Activated CD4-positive, alpha-beta memory T cell treated with anti-CD3 and anti-CD28 coated beads, Interleukin-2, amount 10 ng/mL, durations not matched to agents 7 days and 5 days (primary cell): ENCODE measurements around the gene IL11. TPM values are rescaled to one million over a fixed set of nuclear protein-coding genes. Genes with fewer than 3 reads are reported as not detected.
A peak's percentile ranks its signal among the peaks of the same experiment; 100 is the strongest.

Source experiments
- CTCF ChIA-PET: fragments of 350-600 bp; sonication (Branson Sonifier 250); formaldehyde crosslinking; loops from one replicate; lab custom pipeline; 2021; ENCODE audit warnings: antibody characterized with exemption, inconsistent platforms; lab: Charles Lee
- POLR2A ChIA-PET: fragments of 350-600 bp; sonication (Branson Sonifier 250); formaldehyde crosslinking; loops from one replicate; lab custom pipeline; 2021; ENCODE audit warnings: antibody characterized with exemption; lab: Charles Lee
- DNase-seq: peaks from one replicate; pipeline ENCODE4 v3.0.0-alpha.2; 2020
- H3K27ac Mint-ChIP-seq: one replicate; pipeline ENCODE4 v1.8.0; 2021; ENCODE audit warnings: mild to moderate bottlenecking, mixed read lengths
- H3K27me3 Mint-ChIP-seq: one replicate; pipeline ENCODE4 v1.8.0; 2021; ENCODE audit warnings: mixed read lengths
- H3K36me3 Mint-ChIP-seq: one replicate; pipeline ENCODE4 v1.8.0; 2021; ENCODE audit warnings: low read depth, mixed read lengths
- H3K4me1 Mint-ChIP-seq: one replicate; pipeline ENCODE4 v1.8.0; 2021; ENCODE audit warnings: mixed read lengths
- H3K4me3 Mint-ChIP-seq: one replicate; pipeline ENCODE4 v1.8.0; 2021; ENCODE audit warnings: mild to moderate bottlenecking, mixed read lengths
- H3K9me3 Mint-ChIP-seq: one replicate; pipeline ENCODE4 v1.8.0; 2021; ENCODE audit warnings: mixed read lengths
- total RNA-seq, 2 experiments: library from RNA; stranded (reverse); gene quantifications; one replicate each; pipeline ENCODE4 v1.2.3, GENCODE V29; 2021

The IL11 gene
- total RNA-seq, 2 experiments from 2014 or later = 0.48 TPM; not detected in 1

DNA sequence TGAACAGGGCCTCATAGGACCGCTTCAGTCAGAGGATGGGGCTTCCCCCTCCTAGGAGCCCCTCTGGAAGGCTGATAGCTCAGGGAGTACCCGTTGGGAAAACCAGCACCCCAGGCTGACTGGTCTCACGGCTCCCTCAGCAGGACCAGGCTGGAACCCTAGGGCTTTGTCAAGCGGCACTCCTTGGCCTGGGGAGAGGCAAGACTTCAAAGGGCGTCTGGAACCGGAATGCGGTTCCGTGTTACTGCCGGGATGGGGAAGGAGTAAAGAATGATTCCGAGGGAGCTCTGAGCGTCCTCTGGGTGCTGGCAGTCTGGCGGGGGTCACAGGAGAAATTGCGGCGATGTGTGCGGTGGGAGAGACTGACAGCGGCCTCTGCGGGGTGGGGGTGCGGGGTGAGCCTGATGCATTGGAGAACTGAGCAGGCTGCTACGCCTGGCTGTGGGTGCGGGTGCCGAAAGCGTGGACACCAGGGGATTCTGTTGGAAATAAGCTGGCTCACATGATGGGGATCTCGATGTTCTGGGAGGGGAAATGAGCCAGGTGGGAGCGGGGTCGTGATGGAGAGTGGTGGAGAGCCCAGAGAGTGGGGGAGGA, 17.6 kb downstream of the IL11 start:
- POLR2A ChIA-PET = interaction anchor here (0.9 to 2.5 kb wide), 4 partner anchors 14 to 235 kb away, joined by 3 to 13 read pairs (median 3); partner anchors contain the start of genes KMT5C and UBE2S
- no peak for DNase-seq
- Mint-ChIP-seq H3K9me3 (no peaks in the 10 kb centered on the region), H3K27ac (no peak overlapping the region), H3K27me3 (peaks cover 46% of the 10 kb centered on the region), H3K36me3 (peaks cover 3% of the 10 kb centered on the region), H3K4me1 (peaks cover 34% of the 10 kb centered on the region), H3K4me3 (peak overlapping the region; percentile 33)
- CTCF ChIA-PET = interaction anchor here (0.8 kb wide), 1 partner anchor 51 kb away, joined by 5 read pairs; no protein-coding TSS in a partner anchor

DNA sequence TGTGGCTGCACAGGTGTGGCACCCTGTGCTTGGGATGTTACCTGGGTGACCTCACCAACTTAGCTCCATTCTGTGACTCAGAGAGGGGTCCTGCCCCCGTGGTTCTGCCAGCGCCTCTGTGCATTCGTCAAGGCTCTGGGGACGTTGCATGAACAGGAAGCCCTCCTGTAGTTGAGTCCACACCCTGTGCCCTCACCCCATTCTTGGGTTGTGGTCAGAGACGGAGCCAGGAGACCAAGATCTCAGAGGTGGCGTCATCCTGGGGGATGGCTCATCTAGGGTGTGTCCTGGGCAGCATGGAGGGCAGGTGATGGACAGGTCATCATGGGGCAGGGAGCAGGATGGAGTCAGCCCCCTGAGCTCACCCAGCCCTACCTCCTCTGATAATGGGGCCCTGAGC, 18.2 kb downstream of the IL11 start:
- peak overlapping the region; percentile 26 for H3K27ac Mint-ChIP-seq
- CTCF ChIA-PET = interaction anchor here (0.8 kb wide), 1 partner anchor 50 kb away, joined by 5 read pairs; no protein-coding TSS in a partner anchor
- DNase-seq = peak; percentile 45
- peaks cover 3% of the 10 kb centered on the region for H3K36me3 Mint-ChIP-seq
- peaks cover 41% of the 10 kb centered on the region for H3K27me3 Mint-ChIP-seq
- POLR2A ChIA-PET = interaction anchor here (0.9 to 2.5 kb wide), 2 partner anchors 13 to 92 kb away, joined by 3 to 13 read pairs; partner anchors contain the start of gene KMT5C
- H3K4me1 Mint-ChIP-seq = peaks cover 34% of the 10 kb centered on the region
- H3K9me3 Mint-ChIP-seq = no peaks in the 10 kb centered on the region
- H3K4me3 Mint-ChIP-seq = no peak overlapping the region

DNA sequence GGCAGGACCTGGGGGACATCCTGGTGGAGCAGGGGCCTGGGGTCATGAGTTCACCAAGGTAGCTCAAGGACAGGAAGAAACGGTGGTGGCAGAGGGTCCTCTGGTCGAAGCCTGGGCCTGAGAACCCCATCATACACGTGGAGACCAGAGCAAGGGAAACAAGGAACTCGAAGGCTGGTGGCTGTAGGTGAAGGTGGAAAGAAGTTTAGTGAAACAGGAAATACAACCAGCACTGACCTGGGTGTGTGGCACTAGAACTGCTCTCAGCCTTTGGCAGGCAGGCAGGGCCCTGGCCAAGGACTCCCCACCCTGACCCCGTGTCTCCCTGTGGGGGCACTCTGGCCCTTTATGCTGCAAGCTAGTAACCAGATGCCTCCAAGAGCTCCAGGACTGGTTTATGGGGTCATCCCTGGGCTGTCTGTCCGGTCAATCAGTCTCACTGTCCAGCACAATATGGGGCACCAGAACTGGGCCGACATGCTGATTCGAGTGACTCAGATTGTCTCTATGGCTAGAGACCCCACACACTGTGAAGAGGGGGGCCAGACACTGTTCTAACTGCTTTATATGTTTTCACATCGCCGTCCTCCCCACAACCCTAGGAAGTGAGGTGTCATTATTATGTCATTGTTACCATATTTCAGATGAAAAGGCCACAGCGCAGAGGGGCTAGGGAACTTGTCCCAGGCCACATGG, 19.5 kb downstream of the IL11 start:
- ChIA-PET POLR2A (interaction anchor here (1.0 to 3.7 kb wide), 3 partner anchors 12 to 21 kb away, joined by 3 to 25 read pairs (median 4); partner anchors contain the start of gene KMT5C), CTCF (interaction anchor here (1.0 kb wide), 1 partner anchor 50 kb away, joined by 5 read pairs; no protein-coding TSS in a partner anchor)
- Mint-ChIP-seq H3K36me3 (peaks cover 3% of the 10 kb centered on the region), H3K4me3 (no peak overlapping the region), H3K9me3 (no peaks in the 10 kb centered on the region), H3K27me3 (peaks cover 38% of the 10 kb centered on the region), H3K4me1 (peaks cover 34% of the 10 kb centered on the region), H3K27ac (peak overlapping the region; percentile 30)
- no peak for DNase-seq

DNA sequence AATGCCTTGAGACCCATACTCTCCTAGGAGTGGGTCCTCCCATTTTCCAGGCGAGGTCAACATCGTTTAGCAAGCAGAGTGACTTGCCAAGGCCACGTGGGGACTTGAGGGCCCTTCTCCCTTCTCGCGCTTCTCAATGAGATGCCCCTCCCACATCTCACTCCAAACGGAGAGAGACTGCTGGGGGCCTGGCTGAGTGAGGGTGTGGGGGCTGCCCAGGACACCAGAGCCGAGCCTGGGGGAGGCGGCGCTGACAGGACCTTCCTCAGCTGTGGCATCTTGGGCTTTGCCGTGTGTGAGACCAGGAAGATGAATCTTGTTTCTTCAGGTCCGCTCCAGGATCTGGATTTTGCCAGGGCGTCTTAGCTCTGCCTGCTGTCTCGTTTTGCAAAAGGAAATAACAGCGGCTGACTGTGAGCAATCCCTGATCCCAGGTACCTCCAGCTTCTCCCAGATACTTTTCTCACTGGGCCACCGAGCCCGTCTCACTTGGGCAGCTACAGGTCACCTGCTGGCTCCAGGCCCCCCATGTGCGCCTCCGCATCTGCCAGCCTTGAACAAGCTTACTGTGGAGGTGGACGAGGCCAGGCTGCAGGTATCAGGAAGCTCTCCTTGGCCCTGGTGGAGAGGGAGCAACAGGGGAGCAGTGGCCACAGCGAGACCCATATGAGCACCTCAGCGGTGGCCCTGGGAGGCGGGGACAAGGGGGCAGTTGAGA, 21.8 kb downstream of the IL11 start:
- POLR2A ChIA-PET = interaction anchor here (0.9 to 3.7 kb wide), 2 partner anchors 9 to 16 kb away, joined by 3 to 25 read pairs; partner anchors contain the start of gene KMT5C
- Mint-ChIP-seq H3K36me3 (peaks cover 3% of the 10 kb centered on the region), H3K9me3 (no peaks in the 10 kb centered on the region), H3K4me1 (peaks cover 29% of the 10 kb centered on the region), H3K27me3 (peaks cover 24% of the 10 kb centered on the region), H3K4me3 (no peak overlapping the region), H3K27ac (no peak overlapping the region)
- CTCF ChIA-PET = no interaction called here
- no peak for DNase-seq

DNA sequence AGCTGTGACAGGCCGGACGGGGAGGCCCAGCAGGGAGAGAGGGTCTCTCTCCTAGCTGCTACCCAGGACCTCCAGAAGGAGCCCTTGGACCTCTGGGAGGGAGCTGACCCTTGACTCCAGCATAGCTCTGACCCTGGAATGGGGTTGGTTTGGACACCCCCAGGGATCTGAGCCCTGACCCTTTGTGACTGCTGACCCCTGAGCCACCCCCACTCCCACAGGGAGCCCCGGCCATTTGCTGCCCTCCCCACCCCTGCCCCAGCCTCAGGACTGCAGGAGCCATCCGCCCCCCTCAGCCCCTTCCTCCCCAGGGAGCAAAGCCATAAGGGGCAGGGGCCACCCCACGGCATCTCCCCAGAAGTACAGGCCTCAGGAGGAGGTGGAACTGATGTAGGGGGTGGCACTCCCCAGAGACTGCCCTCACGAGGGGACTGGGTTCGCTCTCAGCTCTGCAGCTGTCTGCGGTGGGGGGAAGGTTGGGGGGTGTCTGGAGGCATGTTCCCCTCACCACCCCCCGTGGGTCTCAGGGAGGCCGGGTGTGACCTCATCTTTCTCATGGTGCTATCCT, 22.7 kb downstream of the IL11 start:
- Mint-ChIP-seq H3K4me3 (no peak overlapping the region), H3K9me3 (no peaks in the 10 kb centered on the region), H3K4me1 (peaks cover 20% of the 10 kb centered on the region), H3K27ac (no peak overlapping the region), H3K27me3 (peaks cover 15% of the 10 kb centered on the region), H3K36me3 (peaks cover 6% of the 10 kb centered on the region)
- CTCF ChIA-PET = no interaction called here
- DNase-seq = no peak
- POLR2A ChIA-PET = interaction anchor here (3.7 kb wide), 1 partner anchor 9 kb away, joined by 25 read pairs; the partner anchor contains the start of gene KMT5C

DNA sequence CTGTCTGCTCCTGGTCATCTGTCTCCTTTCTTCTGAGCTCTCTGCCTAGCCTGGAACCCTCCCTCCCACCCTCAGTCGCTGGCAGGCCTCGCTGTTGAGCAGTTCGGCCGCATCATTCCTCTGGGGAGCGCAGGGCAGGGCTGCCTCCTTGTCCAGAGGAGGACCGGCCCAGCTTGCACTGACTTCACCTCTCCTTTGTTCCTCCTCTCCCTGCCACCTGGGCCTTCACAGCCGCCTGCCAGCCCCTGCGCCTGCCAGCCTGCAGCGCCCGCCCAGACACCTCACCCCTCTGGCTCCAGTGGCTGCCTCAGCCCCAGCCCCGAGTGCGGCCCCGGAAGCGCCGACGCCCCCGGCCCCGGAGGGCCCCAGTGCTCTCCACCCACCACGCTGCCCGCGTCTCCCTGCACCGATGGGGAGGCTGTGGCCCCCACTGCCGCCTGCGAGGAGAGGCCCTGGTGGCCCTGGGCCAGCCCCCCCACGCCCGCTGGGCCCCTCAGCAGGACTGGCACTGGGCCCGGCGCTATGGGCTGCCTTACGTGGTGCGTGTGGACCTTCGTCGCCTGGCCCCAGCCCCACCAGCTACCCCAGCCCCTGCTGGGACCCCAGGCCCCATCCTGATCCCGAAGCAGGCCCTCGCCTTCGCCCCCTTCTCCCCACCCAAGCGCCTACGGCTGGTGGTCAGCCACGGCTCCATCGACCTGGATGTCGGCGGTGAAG, 23.4 kb downstream of the IL11 start:
- no peak for DNase-seq
- Mint-ChIP-seq H3K27ac (no peak overlapping the region), H3K4me3 (no peak overlapping the region), H3K4me1 (peaks cover 13% of the 10 kb centered on the region), H3K9me3 (no peaks in the 10 kb centered on the region), H3K27me3 (peaks cover 10% of the 10 kb centered on the region), H3K36me3 (peaks cover 6% of the 10 kb centered on the region)
- ChIA-PET POLR2A (interaction anchor here (3.7 kb wide), 1 partner anchor 8 kb away, joined by 25 read pairs; the partner anchor contains the start of gene KMT5C), CTCF (no interaction called here)

DNA sequence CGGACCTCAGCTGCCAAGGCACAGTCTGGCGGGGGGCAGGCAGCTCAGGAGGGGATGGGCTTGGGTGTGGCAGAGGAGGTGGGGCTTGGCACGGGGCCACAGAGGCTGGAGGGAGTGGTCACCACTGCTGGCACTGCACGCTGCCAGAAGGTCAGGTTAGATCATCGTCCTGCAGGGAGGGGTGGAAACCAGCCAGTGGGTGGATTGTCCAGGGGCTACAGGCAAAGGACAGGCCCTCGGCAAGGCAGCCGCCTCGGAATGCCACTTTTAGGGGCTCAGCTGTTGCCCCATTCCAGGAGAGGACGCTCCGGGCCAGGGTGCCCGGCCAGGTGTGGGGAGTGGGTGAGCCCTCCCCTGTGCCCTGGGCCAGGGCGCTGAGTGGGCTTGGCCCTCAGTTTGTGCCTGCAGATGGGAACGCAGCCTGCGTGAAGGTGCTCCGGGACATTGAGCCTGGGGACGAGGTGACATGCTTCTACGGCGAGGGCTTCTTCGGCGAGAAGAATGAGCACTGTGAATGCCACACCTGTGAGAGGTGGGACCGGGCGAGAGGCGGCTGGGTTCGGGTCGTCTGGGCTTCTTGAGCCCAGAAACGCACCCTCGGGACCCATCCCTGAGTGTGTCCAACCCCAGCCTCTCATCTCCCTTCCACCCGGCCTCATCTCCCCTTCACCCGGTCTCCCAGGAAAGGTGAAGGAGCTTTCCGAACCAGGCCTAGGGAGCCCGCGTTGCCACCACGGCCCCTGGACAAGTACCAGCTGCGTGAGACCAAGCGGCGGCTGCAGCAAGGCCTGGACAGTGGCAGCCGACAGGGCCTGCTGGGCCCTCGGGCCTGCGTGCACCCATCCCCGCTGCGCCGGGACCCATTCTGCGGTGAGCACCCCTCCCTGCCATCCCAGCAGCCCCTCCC, 24.2 kb downstream of the IL11 start:
- DNase-seq = no peak
- Mint-ChIP-seq H3K36me3 (peaks cover 8% of the 10 kb centered on the region), H3K4me1 (peaks cover 10% of the 10 kb centered on the region), H3K27me3 (peaks cover 2% of the 10 kb centered on the region), H3K27ac (no peak overlapping the region), H3K9me3 (no peaks in the 10 kb centered on the region), H3K4me3 (no peak overlapping the region)
- ChIA-PET CTCF (no interaction called here), POLR2A (interaction anchor here (1.1 kb wide), 1 partner anchor 62 kb away, joined by 3 read pairs; the partner anchor contains the start of gene UBE2S)

DNA sequence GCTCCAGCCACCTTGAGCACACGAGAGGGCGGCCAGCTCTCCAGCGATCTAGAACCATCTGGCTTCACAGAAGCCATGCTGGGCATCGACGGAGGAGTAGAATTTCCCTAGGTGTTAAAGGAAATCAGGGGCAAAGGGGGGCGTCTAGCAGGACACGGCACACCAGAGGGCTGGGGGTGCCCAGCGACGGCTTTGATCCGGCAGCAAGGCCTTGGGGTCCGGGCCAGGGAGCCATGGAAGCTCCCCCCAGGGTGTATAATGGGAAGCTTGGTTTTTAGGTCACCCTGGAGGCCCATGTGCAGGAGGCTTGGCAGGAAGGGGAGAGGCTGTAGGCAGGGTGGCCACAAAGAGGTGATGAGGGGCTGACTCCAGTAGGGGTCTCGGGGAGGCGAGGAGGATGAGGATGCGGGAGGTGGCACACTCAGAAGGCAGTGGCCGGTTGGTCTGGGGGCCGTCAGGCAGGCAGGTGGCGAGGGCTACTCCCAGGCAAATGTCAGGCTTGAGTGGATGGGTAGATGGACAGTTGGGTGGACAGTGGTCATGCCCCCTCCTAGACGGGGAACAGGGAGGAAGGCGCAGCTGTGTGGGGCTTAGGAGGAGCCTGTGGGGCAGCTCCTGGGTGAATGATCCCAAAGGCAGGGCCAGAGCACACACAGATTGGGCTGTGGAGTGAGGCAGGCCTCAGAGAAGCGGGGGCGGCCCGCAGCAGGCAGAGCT, 25.0 kb downstream of the IL11 start:
- CTCF ChIA-PET = no interaction called here

DNA sequence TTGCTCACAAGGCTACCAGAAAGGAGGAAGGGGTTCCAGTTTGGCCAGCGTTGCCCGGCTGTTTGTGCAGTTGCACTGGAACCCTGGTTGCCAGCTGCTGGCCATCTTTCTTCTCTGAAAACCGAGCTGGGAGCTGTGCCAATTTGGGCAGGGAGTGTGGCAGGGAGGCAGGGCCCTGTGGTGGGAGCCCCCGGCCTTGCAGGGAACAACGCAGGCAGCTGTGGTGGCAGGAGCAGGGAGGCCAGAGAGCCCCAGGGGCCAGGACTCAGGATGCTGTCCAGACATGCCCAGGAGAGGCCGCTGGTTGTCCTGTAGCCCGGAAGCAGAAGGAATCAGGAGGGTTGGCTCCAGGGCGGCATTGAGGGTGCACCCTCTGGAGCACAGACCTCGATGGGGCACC, 25.8 kb downstream of the IL11 start:
- CTCF ChIA-PET = no interaction called here
- no peak for DNase-seq
- Mint-ChIP-seq H3K27ac (no peak overlapping the region), H3K4me3 (no peak overlapping the region), H3K9me3 (no peaks in the 10 kb centered on the region), H3K27me3 (no peaks in the 10 kb centered on the region), H3K4me1 (peaks cover 12% of the 10 kb centered on the region), H3K36me3 (peaks cover 8% of the 10 kb centered on the region)
- POLR2A ChIA-PET = no interaction called here

More for the DNA sequence above, 25.0 kb downstream of the IL11 start:
- Mint-ChIP-seq H3K9me3 (no peaks in the 10 kb centered on the region), H3K27me3 (no peaks in the 10 kb centered on the region), H3K4me1 (peaks cover 10% of the 10 kb centered on the region), H3K36me3 (peaks cover 8% of the 10 kb centered on the region), H3K4me3 (no peak overlapping the region), H3K27ac (no peak overlapping the region)
- no peak for DNase-seq
- POLR2A ChIA-PET = interaction anchor here (1.1 kb wide), 1 partner anchor 63 kb away, joined by 3 read pairs; the partner anchor contains the start of gene UBE2S

DNA sequence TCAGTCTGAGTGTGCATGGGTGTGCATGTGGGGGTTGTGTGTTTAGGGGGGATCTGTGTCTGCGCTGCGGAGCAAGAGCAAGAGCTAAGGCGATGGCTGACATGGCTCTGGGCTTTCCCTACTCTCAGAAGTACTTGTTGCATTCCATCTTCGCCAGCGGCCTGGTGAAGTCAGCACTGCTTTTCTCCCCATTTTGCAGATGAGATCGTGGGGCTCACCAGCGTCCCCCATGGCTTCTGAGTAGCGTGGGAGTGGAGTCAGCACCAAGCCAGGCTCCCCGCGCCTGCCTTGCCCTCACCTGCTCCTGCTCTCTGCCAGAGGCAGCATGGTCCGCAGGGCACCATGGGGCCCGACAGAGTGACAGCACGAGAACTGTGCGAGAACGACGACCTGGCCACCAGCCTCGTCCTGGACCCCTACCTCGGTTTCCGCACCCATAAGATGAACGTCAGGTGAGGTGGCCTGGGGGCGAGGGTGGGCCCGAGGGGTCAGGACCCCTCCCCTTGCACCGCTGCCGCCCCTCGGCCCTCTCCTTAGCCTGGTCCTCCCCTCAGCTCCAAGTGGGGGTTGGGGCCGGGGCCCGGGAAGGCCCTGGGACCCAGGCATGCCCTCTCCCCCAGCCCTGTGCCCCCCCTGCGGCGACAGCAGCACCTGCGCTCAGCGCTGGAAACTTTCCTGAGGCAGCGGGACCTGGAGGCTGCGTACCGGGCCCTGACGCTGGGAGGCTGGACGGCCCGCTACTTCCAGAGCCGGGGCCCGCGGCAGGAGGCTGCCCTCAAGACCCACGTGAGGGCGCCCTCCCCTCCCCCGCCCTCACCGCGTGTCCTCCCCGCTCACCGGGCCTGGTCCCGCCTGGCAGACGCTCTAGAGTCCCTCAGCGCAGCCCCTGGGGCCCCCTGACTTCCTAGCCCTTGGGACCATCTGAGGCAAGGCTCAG, 28.4 kb downstream of the IL11 start:
- DNase-seq = no peak
- H3K4me3 Mint-ChIP-seq = peak overlapping the region; percentile 69
- H3K36me3 Mint-ChIP-seq = peaks cover 6% of the 10 kb centered on the region
- peaks cover 19% of the 10 kb centered on the region for H3K4me1 Mint-ChIP-seq
- H3K27ac Mint-ChIP-seq = peak overlapping the region; percentile 52
- no peaks in the 10 kb centered on the region for H3K9me3 Mint-ChIP-seq
- H3K27me3 Mint-ChIP-seq = peaks cover 4% of the 10 kb centered on the region
- POLR2A ChIA-PET = no interaction called here
- CTCF ChIA-PET = interaction anchor here (1.3 kb wide), 1 partner anchor 40 kb away, joined by 5 read pairs; no protein-coding TSS in a partner anchor
